HG03139 (cell line): ENCODE measurements around the gene PROSER2.
"Not testable (repeated sequence)": the region's sequence is repeated elsewhere in the genome, so short reads cannot be mapped to it uniquely, and the experiment has no call there.

Experiments
- ATAC-seq: cut with Tn5 transposase; IDR thresholded peaks from one replicate; pipeline ENCODE4 v1.9.1; 2021; ENCODE audit not compliant: unreplicated experiment

PROSER2 gene

DNA sequence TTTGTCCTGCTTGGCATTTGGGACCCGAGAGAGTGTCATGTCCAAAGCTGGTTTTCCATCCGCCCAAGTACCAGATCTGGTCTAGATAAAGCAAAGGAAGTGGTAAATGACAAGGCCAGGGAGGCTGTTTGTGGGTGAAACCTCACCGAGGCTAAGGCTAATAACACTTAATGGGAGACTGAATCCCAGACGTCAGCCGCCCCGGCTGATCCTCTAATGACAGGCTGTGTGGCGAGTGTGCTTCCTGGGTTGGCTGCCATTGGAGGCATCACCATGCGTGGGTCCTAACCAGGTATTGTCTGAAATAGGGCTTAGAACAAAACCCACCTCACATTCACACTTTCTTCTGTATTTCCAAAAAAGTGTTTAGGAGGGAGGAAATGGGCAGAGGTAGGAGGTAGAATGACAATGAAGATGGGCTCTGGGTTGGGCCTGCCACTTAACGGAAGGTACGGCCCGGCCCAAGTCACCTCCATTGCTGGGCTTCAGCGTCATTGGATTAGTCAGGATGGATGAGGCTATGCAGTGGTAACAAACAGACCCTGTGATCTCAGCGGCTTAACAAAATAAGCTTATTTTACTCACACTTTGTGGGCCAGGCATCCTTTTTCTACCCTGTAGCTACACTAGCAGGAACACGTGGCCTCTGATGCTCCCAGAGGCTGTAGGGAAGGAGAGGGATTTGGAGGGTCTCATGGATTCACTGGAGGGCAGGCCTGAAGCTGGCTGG lies 59.7 kb downstream of the PROSER2 start:
- no peak for ATAC-seq

DNA sequence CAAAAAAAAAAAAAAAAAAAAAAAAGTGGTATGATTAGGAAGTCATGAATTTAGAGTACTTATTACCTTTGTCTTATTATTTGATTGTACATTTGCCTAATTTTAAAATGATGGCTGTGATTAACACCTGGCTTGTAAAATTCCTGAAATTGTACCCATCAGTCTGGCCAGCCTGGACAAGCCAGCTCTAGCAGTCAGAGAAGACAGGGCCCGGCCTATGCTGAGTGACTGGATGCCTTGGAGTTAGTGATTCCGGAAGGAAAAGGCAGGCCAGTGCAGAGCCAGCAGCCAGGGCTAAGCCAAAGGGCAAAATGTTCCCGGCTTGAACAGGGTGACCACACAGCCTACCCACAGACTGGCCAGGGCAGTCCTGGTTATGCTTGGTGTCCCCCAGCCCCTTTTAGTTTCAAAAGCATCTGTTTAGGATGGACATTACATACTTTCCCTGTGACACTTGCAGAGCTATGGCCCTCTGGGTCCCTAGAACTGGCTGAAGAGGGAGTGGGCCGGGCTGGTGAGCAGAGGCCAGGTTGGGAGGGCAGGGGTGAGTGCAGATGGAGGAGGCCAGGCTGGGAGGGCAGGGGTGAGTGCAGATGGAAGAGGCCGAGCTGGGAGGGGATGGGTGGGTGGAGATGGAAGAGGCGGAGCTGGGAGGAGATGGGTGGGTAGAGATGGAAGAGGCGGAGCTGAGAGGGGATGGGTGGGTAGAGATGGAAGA lies 61.7 kb downstream of the PROSER2 start:
- ATAC-seq, result no peak

DNA sequence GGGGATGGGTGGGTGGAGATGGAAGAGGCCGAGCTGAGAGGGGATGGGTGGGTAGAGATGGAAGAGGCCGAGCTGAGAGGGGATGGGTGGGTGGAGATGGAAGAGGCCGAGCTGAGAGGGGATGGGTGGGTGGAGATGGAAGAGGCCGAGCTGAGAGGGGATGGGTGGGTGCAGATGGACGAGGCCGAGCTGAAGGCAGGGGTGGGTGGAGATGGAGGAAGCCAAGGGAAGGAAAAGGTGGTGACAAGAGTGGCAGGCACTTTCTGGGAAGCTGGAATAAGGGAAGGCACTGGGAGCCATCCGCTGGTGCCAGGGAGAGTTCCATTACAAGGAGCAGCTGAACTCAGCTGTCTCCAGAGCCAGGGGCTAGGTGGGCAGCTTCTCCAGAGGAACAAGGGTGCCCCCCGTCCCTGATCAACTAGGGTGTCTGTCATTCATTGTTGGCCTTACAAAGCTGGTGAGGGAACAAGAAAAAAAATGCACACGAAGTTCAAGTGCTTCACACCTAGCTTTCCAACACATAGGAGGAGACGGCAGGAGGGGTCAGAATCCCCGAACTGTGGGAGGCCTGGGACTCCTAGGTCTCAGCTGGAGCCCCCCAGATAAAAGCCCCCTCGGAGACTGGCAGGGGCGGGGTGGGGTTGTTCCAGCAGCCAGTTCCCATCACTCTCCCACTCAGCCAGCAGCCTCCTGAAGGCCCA lies 62.4 kb downstream of the PROSER2 start:
- ATAC-seq, result no peak

DNA sequence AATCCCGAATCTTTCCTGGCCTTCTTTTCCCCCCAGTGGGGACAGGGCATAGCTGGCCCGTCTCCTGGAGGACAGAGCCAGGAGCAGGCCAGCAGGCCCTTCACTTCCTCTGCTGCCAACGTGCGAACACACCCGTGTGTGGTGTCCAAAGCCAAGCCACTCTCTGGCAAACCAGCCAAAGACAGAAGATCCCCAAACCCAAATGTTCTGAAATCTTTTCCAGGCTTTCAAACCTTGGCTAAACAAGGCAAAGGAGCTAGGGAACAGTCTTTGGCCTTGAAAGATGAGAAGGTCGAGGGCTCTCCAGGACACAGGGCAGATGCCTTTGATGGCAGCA lies 63.0 kb downstream of the PROSER2 start:
- no peak for ATAC-seq

DNA sequence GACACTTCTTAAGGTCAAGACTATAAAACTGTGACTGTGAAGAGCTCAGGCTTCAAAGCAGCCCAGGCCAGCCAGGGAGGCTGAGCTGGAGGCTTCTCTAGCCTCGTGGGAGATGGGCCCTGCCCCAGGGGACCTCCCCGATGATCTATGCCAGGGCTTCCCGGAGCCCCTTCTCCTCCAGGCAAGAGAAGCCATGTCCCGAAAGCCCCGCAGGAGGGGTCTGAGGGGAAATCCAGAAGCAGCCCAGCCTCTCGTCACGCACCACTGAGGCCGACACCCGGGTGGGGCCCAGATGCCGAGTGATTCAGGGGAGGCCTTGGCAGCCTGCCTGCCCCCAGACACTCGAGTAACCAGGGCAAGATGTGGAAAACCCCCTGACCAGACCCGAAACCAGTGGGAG lies 63.7 kb downstream of the PROSER2 start:
- ATAC-seq, result no peak

DNA sequence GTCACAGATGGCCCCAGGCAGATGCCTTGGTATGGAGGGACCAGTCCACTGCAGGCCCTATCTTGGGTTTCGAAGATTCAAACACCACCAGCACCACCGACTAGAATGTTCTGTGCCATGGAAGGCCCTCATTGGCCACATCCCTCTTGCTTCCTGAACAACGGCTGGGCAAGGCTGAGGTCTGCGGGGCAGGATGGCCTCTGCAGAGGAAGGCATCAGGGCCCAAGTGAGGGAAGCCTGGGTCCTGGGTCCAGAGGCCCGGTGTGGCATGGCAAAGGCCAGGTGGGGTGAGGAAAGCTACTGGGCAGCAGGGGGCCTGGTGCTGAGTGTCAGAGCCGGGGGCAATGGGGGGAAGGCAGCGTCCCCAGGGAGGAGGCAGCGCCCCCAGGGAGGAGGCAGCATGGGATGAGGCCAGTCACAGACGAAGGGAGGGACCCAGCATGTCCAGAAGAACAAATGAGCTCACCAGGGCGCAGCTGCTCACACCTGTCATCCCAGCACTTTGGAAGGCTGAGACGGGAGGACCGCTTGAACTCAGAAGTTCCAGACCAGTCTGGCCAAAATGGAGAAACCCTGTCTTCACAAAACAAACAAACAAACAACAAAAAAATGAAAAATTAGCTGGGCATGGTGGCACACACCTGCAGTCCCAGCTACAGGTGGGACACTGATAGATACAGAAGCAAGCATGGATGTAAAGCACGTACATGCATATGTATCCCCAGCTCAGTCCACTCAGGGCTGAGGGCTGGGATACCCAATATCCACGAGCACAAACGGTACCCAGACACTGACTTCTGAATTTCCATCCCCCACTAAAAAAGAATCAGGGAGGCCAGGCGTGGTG lies 64.4 kb downstream of the PROSER2 start:
- no peak for ATAC-seq

DNA sequence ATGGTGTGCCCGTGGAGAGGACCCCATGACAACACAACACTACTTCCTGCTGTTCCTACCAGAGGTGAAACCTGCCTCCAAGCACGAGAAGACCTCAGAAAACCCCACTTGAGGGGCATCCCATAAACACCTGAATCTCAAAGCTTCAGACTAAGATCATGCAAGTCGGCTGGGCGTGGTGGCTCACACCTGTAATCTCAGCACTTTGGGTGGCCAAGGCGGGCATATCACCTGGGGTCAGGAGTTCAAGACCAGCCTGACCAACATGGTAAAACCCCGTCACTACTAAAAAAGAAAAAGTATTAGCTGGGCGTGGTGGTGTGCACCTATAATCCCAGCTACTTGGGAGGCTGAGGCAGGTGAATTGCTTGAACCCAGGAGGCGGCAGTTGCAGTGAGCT lies 66.1 kb downstream of the PROSER2 start:
- ATAC-seq, result not testable (repeated sequence)

DNA sequence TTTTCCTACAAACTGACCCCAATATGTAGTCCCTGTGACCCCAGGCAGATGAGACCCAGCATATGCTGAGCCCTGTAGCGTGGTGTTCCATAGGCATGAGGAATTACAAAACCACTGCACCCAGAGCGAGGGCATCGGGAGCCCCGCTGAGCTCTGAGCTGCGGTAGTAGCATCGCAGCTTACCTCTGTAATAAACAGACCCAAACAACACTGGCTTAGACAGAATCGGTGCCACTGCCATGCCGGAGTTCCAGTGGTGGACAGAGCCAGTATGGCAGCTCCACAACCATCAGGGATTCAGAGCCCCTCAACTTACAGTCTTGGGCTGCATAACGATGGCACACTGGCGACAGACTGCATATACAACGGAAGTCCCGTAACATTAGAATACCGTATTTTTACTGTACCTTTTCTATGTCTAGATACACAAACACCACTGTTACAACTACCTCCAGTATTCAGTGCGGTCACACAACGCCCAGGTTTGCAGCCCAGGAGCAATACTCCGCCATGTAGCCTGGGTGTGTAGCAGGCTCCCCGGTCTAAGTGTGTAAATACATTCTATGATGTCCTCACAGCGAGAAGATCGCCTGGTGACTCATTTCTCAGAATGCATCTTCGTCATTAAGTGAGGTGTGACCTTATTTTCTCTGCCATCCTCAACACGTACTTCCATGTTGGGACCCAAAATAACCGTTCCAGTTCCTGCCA lies 68.8 kb downstream of the PROSER2 start:
- no peak for ATAC-seq

DNA sequence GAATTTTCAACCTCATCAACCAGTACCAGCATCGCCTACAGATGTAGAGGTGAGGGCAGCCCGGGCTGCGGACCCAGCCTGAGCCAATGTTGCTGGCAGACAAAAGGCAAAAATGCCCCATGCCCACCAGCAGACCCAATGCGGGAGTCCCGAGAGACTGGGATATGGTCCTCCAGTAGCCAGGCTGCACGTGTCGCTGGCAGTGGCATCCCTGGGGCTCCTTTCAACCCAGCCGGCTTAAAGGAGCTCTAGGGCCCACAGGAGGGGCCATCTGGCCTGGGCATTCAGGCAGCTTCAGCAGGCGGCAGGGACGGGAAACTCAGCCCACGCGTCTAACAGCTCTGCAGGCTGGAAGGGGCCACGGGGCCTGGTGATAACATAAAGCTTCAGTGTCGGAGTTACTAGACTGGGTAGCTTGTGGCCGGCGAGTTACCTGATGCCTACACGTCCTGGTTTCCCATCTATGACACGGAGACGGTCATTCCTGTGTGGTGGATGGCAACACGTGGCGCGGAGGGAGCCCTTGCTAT lies 70.7 kb downstream of the PROSER2 start:
- ATAC-seq, result no peak

DNA sequence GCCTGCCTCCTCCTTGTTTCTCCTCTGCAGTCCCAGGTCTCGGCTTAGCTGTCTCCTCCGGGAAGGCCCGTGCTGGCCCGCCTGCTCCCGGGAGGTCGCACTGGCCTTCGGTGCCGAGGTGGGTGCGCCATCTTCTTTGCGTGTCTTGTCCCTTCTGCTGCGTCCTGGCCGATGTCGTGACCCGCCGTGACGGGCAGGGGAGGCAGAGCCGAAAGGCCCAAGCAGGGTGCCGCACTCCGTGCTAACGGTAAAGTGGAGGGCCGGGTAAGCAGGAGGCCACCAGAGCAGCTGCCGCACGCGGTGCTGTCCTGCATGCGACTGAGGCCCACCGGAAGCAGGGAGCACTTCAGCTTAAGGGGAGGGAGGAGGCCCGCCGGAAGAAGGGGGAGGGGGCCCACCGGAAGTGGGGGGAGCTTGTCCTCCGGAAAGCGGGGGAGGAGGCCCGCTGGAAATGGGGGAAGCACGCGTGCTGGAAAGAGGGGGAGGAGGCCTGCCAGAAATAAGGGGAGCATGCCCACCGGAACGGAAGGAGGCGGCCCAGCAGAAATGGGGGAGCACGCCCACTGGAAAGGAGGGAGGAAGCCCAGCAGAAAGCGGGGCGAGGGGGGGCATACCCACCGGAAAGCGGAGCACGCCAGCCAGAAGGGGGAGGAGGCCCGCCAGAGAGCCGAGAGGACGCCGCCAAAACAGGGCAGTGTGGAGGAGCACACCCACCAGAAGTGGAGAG lies 71.4 kb downstream of the PROSER2 start:
- ATAC-seq, result no peak

DNA sequence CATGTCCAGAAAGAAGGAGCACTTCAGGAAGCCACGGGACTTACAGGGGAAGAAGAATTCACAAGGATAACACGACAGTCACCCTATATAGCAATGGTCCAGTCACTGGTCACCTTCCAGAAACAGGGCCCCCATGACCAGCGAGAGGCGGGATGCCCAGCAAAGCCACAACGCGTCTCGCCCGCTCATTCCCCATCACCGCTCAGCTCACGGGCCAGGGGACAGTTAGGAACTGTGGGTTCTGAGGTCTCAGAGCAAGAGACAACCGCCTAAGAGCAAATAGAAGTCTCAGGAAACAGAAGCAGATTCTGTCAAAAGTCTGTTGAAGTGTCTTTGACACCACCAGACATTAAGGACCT lies 71.9 kb downstream of the PROSER2 start:
- ATAC-seq, result no peak

DNA sequence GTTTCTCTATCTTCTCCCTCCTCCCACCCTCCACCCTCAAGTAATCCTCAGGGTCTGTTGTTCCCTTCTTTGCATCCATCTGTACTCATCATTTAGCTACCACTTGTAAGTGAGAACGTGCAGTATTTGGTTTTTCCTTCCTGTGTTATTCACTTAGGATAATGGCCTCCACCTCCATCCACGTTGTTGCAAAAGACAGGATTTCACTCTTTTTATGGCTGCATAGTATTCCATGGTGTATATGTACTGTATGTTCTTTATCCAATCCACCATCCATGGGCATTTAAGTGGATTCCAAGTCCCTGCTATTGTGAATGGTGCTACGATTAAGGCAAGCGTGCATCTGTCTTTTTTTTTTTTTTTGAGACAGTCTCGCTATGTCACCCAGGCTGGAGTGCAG lies 72.4 kb downstream of the PROSER2 start:
- no peak for ATAC-seq

DNA sequence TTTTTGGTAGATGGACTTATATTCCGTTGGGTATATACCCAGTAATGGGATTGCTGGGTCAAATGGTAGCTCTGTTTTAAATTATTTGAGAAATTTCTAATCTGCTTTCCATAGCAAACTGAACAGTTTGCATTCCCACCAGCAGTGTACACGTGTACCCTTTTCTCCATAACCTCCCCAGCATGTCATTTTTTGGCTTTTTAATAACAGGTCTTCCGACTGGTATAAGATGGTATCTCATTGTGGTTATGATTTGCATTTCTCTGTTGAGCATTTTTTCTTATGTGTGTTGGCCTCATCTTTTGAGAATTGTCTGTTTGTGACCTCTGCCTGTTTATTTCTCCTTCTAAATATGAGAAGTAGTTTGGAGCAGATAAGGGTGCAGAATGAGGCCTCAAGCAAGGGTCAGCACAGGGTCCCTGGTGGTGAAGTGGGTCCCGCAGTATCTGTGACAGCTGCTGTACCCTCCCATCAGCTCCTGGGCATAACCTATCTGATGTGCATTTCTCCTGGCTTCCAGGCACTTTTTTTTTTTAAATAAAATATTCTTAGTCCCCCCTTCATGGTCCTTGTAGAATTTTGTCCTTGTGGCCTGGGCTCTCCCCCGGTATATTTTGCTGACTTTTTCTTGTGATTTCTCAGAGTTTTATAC lies 73.5 kb downstream of the PROSER2 start:
- no peak for ATAC-seq

DNA sequence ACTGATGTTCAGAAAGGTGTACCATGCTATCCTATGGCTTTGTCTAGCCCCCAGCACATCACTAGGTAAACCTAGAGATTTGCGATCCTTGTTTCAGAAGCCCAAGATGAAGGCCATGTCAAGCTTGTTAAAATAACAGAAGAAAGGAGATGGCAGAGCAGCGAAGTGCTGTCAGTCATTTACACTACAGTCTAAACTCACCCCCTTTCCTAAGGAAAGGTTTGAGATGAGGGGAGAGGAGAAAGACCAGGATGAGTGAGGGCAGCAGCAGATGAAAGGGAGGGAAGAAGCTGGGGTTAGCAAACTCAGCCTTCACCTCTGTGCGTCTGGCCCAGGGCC lies 74.8 kb downstream of the PROSER2 start:
- no peak for ATAC-seq

DNA sequence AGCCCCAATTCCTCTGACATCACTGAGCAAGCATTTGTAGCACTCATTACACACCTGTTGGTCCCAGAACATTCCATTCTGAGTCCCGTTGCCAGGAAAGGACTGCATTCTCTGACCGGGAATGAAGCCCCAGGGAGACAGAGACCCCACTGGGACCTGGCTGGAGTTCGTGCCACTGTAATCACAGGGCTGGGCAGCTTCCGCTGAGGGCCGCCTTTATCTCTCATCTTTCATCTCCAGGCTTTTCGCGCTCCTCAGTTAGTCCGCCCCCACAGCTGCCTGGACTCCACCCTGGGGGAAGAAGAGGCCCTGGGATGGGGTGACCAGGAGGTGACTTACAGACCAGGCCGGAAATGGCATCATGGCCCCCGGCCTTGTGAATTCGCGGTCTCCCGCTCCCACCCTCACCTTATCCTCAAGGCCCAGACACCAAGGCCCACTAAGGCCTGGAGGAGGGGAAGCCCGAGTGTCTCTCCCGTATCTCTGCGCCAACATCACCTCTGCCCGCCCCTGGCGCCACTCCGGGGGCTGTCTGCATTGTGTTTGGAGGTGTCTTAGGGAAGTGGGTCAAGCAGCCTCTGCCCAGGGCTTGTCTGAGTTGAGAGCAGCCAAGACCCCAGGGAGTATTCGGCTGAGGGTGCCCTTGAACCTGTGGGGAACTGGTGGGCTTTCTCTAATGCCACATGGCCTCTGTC lies 75.4 kb downstream of the PROSER2 start:
- ATAC-seq, result no peak

DNA sequence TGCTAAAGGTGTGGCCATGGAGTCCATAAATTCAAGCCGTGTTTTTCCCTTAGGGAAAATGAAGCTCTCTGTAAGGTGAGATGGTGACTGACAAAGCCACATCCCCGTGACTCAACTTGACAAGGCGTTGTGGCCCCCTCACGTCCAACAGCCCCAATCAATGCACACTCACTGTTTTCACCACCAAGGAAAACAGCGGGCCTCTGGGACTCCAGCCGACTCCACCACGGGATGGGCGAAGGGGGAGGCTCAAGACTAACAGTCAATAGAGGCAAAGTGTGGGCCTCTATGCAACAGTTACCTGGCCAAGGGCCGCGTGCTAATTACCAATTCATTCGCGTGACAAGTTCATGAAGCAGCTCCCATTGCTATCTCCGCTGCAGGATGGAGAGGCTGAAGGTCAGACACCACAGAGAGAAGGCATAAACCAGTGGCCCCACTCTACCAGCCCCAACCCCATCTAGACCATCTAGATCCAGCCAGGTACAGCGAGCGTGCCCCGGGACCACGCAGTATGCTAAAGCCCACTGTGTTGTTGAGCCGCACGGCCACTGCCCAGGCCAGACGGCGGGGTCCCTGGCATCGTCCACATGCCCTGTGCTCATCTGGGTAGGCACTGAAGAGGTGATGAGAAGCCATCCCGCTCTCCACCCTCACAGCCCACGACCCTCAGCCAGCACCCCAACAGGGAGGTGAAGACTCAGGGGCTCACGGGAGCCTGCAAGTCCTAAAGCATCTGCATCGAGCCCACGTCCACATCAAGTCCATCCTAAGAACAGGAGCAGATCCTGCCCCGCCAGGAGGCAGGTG lies 76.1 kb downstream of the PROSER2 start:
- no peak for ATAC-seq

DNA sequence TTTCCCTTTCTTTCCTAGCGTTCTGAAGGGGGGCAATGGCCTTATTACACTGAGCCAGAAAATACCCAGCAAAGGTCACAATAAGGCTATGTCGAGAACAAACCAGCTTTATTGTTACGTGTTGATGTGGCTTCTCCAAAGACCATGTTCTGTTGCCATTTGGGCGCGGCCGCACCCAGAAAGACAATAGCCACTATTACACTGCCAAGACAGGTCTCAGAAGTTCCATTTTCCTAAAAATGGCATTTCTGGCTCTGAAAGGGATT lies 77.8 kb downstream of the PROSER2 start:
- no peak for ATAC-seq

DNA sequence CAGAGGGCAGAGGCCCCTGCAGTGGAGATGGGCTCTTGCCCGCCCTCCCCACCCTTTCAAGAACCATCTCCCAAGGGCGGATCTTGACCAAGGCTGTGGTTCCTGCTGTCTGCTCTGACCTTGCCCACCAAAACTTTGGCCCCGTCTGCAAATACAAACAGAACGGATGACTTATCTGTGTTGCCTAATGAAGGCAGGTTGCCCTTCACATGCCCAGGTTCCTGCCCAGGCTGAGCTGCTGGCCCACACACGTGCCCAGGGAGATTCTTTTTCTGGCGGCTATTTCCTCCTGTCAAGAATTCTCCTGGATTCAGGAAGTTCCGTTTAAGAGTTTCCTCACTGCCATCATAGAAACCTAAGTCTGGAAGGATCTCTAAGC lies 78.3 kb downstream of the PROSER2 start:
- no peak for ATAC-seq
